SK-N-SH (cell line): ENCODE results near the gene MID1IP1. TPM values are rescaled to one million over a fixed set of nuclear protein-coding genes. Genes with fewer than 3 reads are reported as not detected.

Source experiments
- CTCF ChIA-PET: fragments of 300-600, 350-600 bp; formaldehyde crosslinking; extraction: SDS; loops from one replicate; lab custom pipeline; 2021; lab: Yijun Ruan, JAX
- POLR2A ChIA-PET: fragments of 350-600 bp; sonication (Branson Sonifier 250); formaldehyde crosslinking; extraction: SDS; loops from one replicate; lab custom pipeline; 2020; ENCODE audit warnings: antibody characterized with exemption, inconsistent platforms; lab: Yijun Ruan, JAX
- DNase-seq: peaks from one replicate; pipeline ENCODE4 v3.0.0; 2012
- H2AFZ ChIP-seq: fragments of 200-600 bp; sonication (generic); 2 replicates; pipeline ENCODE4 v1.8.1; 2016; ENCODE audit warnings: antibody characterized with exemption, mild to moderate bottlenecking, low read depth
- H3F3A ChIP-seq: fragments of 200-600 bp; sonication (generic); replicated peaks from 2 replicates; pipeline ENCODE3; 2016; ENCODE audit warnings: antibody characterized with exemption, mild to moderate bottlenecking; ENCODE audit not compliant: insufficient read depth
- H3K27ac ChIP-seq, 2 experiments: fragments of 200-500 bp in 1 of 2; fragments of 200-600 bp in 1 of 2; sonication (Bioruptor generic) in 1 of 2; sonication (generic), shearing (Covaris generic) in 1 of 2; 2 replicates each; pipeline versions ENCODE4 v1.5.1 to v1.6.1; 2014 to 2016; ENCODE audit warnings: low read depth in 2 of 2, inconsistent platforms in 1 of 2, low read length in 1 of 2, mild to moderate bottlenecking in 1 of 2, mixed read lengths in 1 of 2
- H3K27me3 ChIP-seq: fragments of 200-600 bp; sonication (generic), shearing (Covaris generic); 2 replicates; pipeline ENCODE4 v1.6.1; 2016; ENCODE audit warnings: mixed run types; ENCODE audit not compliant: insufficient read depth
- H3K36me3 ChIP-seq, 2 experiments: fragments of 200-500 bp in 1 of 2; fragments of 200-600 bp in 1 of 2; sonication (Bioruptor generic) in 1 of 2; sonication (generic) in 1 of 2; replicated peaks in 1 of 2; 2 replicates each; pipeline versions ENCODE3 to v1.5.1; 2014 to 2016; ENCODE audit warnings: low read length in 1 of 2, mild to moderate bottlenecking in 1 of 2; ENCODE audit not compliant: insufficient read depth in 2 of 2, control insufficient read depth in 1 of 2
- H3K4me1 ChIP-seq, 2 experiments: fragments of 200-500 bp in 1 of 2; fragments of 200-600 bp in 1 of 2; sonication (Bioruptor generic) in 1 of 2; sonication (generic), shearing (Covaris generic) in 1 of 2; 2 replicates each; pipeline versions ENCODE4 v1.5.1 to v1.6.1; 2014 to 2016; ENCODE audit warnings: low read depth in 1 of 2, low read length in 1 of 2, mixed run types in 1 of 2; ENCODE audit not compliant: insufficient read depth in 2 of 2, control insufficient read depth in 1 of 2
- H3K4me2 ChIP-seq: fragments of 200-600 bp; sonication (generic), shearing (Covaris generic); 2 replicates; pipeline ENCODE4 v1.6.1; 2017; ENCODE audit warnings: mixed run types
- H3K4me3 ChIP-seq, 2 experiments: fragments of 200-500 bp in 1 of 2; fragments of 200-600 bp in 1 of 2; sonication (Bioruptor generic) in 1 of 2; sonication (generic), shearing (Covaris generic) in 1 of 2; 2 replicates each; pipeline versions ENCODE4 v1.5.1 to v1.8.1; 2014 to 2016; ENCODE audit warnings: low read depth in 2 of 2, inconsistent platforms in 1 of 2, low read length in 1 of 2, mild to moderate bottlenecking in 1 of 2, mixed read lengths in 1 of 2, moderate library complexity in 1 of 2
- H3K79me2 ChIP-seq: fragments of 200-600 bp; sonication (generic); 2 replicates; pipeline ENCODE4 v1.8.1; 2017; ENCODE audit warnings: mild to moderate bottlenecking; ENCODE audit not compliant: insufficient read depth
- H3K9ac ChIP-seq: fragments of 200-600 bp; sonication (generic); 2 replicates; pipeline ENCODE4 v1.6.1; 2017; ENCODE audit warnings: mixed run types
- H3K9me2 ChIP-seq: fragments of 200-600 bp; sonication (generic); 2 replicates; pipeline ENCODE4 v1.6.1; 2017; ENCODE audit warnings: mixed run types
- H3K9me3 ChIP-seq: fragments of 200-600 bp; sonication (generic); 2 replicates; pipeline ENCODE4 v1.6.1; 2017; ENCODE audit warnings: mixed run types, mild to moderate bottlenecking, moderate library complexity
- H4K20me1 ChIP-seq: fragments of 200-600 bp; sonication (generic); 2 replicates; pipeline ENCODE4 v1.6.1; 2017; ENCODE audit warnings: mild to moderate bottlenecking, mixed run types; ENCODE audit not compliant: insufficient read depth
- ELF1 ChIP-seq: IDR thresholded peaks from 2 replicates; pipeline ENCODE4 v1.4.0; 2012
- FOSL2 ChIP-seq: IDR thresholded peaks from 2 replicates; pipeline ENCODE4 v1.4.0; 2012; ENCODE audit warnings: low read depth, mild to moderate bottlenecking, moderate library complexity, borderline replicate concordance
- FOXM1 ChIP-seq: IDR thresholded peaks from 2 replicates; pipeline ENCODE4 v1.4.0; 2012; ENCODE audit warnings: low read depth, mild to moderate bottlenecking
- GABPA ChIP-seq: IDR thresholded peaks from 2 replicates; pipeline ENCODE4 v1.4.0; 2012; ENCODE audit warnings: low read depth, mild to moderate bottlenecking
- MXI1 ChIP-seq: IDR thresholded peaks from 2 replicates; pipeline ENCODE4 v1.6.1; 2012; ENCODE audit warnings: mild to moderate bottlenecking, low read depth, low read length, improper control_type of control experiment
- NRF1 ChIP-seq: IDR thresholded peaks from 2 replicates; pipeline ENCODE4 v1.6.1; 2012; ENCODE audit warnings: low read depth, mild to moderate bottlenecking, low read length
- RAD21 ChIP-seq: IDR thresholded peaks from 2 replicates; pipeline ENCODE4 v1.6.1; 2012; ENCODE audit warnings: mild to moderate bottlenecking, low read length
- RFX5 ChIP-seq: IDR thresholded peaks from 2 replicates; pipeline ENCODE4 v1.6.1; 2012; ENCODE audit warnings: mild to moderate bottlenecking, improper control_type of control experiment, low read length
- RXRA ChIP-seq: IDR thresholded peaks from 2 replicates; pipeline ENCODE4 v1.4.0; 2012; ENCODE audit warnings: low read depth, mild to moderate bottlenecking, borderline replicate concordance
- SIN3A ChIP-seq: IDR thresholded peaks from 2 replicates; pipeline ENCODE4 v1.6.1; 2012; ENCODE audit warnings: low read depth, mild to moderate bottlenecking, low read length, moderate library complexity, borderline replicate concordance
- TEAD4 ChIP-seq: IDR thresholded peaks from 2 replicates; pipeline ENCODE4 v1.4.0; 2012; ENCODE audit warnings: mild to moderate bottlenecking, borderline replicate concordance; ENCODE audit not compliant: insufficient read depth
- USF1 ChIP-seq: IDR thresholded peaks from 2 replicates; pipeline ENCODE4 v1.4.0; 2012; ENCODE audit warnings: low read depth, borderline replicate concordance
- USF2 ChIP-seq: fragments of 150-350 bp; IDR thresholded peaks from 2 replicates; pipeline ENCODE4 v1.6.1; 2017; ENCODE audit warnings: antibody characterized with exemption, low read length, low read depth, borderline replicate concordance
- WGBS: methylation state at CpG from one replicate; pipeline ENCODE4 v1.1.6; 2017; ENCODE audit warnings: low lambda C conversion rate; 5-methylcytosine and 5-hydroxymethylcytosine counted together
- polyA plus RNA-seq, 3 experiments: library from polyadenylated mRNA; depleted of rRNA; stranded (reverse); fragments of >200 nt; gene quantifications; 2 replicates each; pipeline ENCODE4 v1.2.3, GENCODE V29; 2012
- TF ChIP-seq, protein P1 (sequence below): IDR thresholded peaks from 2 replicates; pipeline ENCODE4 v1.4.0; 2012; ENCODE audit warnings: low read depth, borderline replicate concordance
- TF ChIP-seq, protein P2 (sequence below): fragments of 150-350 bp; IDR thresholded peaks from 2 replicates; pipeline ENCODE4 v1.6.1; 2016; ENCODE audit warnings: mild to moderate bottlenecking, low read depth, low read length
- TF ChIP-seq, protein P3 (sequence below): fragments of 200-600 bp; sonication (generic); IDR thresholded peaks from 2 replicates; pipeline ENCODE4 v1.6.1; 2017; ENCODE audit warnings: antibody characterized with exemption, mild to moderate bottlenecking, moderate library complexity

MID1IP1 gene
- polyA plus RNA-seq, 1 of the 3 experiments (the other 2 are of a cell fraction), result 35.4 TPM

GRCh38 chrX:38806875-38807621, 5.8 kb downstream of the MID1IP1 start:
- Histone ChIP-seq H2AFZ (no peak overlapping the region), H3K9me3 (no peaks in the 10 kb centered on the region), H3F3A (peaks cover 7% of the 10 kb centered on the region), H3K9ac (no peak overlapping the region), H3K27me3 (no peaks in the 10 kb centered on the region), H3K36me3 (peaks cover 0 to 6% of the 10 kb centered on the region in 2 experiments), H4K20me1 (no peaks in the 10 kb centered on the region), H3K9me2 (no peaks in the 10 kb centered on the region), H3K27ac (peak overlapping the region in 1 of 2 experiments; percentile 82; a peak in 1 of 4 replicates)
- WGBS, result 54% methylated on average over 7 of the region's 7 CpGs
- CTCF ChIA-PET, result interaction anchor here (1.0 to 7.0 kb wide), 2 partner anchors 39 to 344 kb away, joined by 5 to 36 read pairs; no protein-coding TSS in a partner anchor
- TF ChIP-seq RXRA (no peak), NRF1 (no peak), TEAD4 (no peak), FOSL2 (no peak), MXI1 (no peak), ELF1 (no peak), RAD21 (no peak), USF1 (no peak), GABPA (no peak), RFX5 (no peak), FOXM1 (no peak), USF2 (no peak), SIN3A (no peak)
- TF ChIP-seq, protein P1, sequence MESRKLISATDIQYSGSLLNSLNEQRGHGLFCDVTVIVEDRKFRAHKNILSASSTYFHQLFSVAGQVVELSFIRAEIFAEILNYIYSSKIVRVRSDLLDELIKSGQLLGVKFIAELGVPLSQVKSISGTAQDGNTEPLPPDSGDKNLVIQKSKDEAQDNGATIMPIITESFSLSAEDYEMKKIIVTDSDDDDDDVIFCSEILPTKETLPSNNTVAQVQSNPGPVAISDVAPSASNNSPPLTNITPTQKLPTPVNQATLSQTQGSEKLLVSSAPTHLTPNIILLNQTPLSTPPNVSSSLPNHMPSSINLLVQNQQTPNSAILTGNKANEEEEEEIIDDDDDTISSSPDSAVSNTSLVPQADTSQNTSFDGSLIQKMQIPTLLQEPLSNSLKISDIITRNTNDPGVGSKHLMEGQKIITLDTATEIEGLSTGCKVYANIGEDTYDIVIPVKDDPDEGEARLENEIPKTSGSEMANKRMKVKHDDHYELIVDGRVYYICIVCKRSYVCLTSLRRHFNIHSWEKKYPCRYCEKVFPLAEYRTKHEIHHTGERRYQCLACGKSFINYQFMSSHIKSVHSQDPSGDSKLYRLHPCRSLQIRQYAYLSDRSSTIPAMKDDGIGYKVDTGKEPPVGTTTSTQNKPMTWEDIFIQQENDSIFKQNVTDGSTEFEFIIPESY, result no peak
- TF ChIP-seq, protein P2, sequence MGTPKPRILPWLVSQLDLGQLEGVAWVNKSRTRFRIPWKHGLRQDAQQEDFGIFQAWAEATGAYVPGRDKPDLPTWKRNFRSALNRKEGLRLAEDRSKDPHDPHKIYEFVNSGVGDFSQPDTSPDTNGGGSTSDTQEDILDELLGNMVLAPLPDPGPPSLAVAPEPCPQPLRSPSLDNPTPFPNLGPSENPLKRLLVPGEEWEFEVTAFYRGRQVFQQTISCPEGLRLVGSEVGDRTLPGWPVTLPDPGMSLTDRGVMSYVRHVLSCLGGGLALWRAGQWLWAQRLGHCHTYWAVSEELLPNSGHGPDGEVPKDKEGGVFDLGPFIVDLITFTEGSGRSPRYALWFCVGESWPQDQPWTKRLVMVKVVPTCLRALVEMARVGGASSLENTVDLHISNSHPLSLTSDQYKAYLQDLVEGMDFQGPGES, result no peak
- TF ChIP-seq, protein P3, sequence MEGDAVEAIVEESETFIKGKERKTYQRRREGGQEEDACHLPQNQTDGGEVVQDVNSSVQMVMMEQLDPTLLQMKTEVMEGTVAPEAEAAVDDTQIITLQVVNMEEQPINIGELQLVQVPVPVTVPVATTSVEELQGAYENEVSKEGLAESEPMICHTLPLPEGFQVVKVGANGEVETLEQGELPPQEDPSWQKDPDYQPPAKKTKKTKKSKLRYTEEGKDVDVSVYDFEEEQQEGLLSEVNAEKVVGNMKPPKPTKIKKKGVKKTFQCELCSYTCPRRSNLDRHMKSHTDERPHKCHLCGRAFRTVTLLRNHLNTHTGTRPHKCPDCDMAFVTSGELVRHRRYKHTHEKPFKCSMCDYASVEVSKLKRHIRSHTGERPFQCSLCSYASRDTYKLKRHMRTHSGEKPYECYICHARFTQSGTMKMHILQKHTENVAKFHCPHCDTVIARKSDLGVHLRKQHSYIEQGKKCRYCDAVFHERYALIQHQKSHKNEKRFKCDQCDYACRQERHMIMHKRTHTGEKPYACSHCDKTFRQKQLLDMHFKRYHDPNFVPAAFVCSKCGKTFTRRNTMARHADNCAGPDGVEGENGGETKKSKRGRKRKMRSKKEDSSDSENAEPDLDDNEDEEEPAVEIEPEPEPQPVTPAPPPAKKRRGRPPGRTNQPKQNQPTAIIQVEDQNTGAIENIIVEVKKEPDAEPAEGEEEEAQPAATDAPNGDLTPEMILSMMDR, result no peak
- TF ChIP-seq, all 33 proteins: peak for 0
- POLR2A ChIA-PET, result interaction anchor here (1.2 kb wide), 1 partner anchor 185 kb away, joined by 4 read pairs; no protein-coding TSS in a partner anchor
- peaks cover 39% of the 10 kb centered on the region for H3K79me2 ChIP-seq
- DNase-seq, result no peak
- H3K4me2 ChIP-seq, result peak overlapping the region; percentile 79; the same call in 1 of the 2 replicates
- H3K4me3 ChIP-seq, result peak overlapping the region in 1 of 2 experiments; percentile 65; a peak in 2 of 4 replicates
- H3K4me1 ChIP-seq, result peaks cover 0 to 6% of the 10 kb centered on the region in 2 experiments; a peak in 2 of 4 replicates
